BJ (cell line): Measurements from ENCODE around the gene CHRDL1. TPM values are rescaled to one million over a fixed set of nuclear protein-coding genes. Genes with fewer than 3 reads are reported as not detected.
"Not testable (repeated sequence)": the region's sequence is repeated elsewhere in the genome, so short reads cannot be mapped to it uniquely, and the experiment has no call there.

Source experiments
- CTCF ChIA-PET: fragments of 350-600 bp; formaldehyde crosslinking; extraction: SDS; loops from one replicate; lab custom pipeline; 2021; ENCODE audit warnings: antibody characterized with exemption, inconsistent platforms; lab: Yijun Ruan, JAX
- POLR2A ChIA-PET: fragments of 300-600 bp; sonication (Branson Sonifier 250); formaldehyde crosslinking; extraction: SDS; loops from one replicate; lab custom pipeline; 2021; ENCODE audit warnings: antibody characterized with exemption; lab: Charles Lee
- DNase-seq: peaks from one replicate; pipeline ENCODE4 v3.0.0-alpha.2; 2011; ENCODE audit warnings: low read depth
- H3K27me3 ChIP-seq: 2 replicates; pipeline ENCODE4 v1.6.0; 2011; ENCODE audit warnings: low read length; ENCODE audit not compliant: control insufficient read depth, insufficient read depth
- H3K36me3 ChIP-seq: 2 replicates; pipeline ENCODE4 v1.5.1; 2011; ENCODE audit warnings: low read length; ENCODE audit not compliant: control insufficient read depth, insufficient read depth
- H3K4me3 ChIP-seq: 2 replicates; pipeline ENCODE4 v1.5.1; 2011; ENCODE audit warnings: low read depth, mild to moderate bottlenecking, control low read depth, low read length
- CTCF ChIP-seq: IDR thresholded peaks from 2 replicates; pipeline ENCODE4 v1.5.1; 2011; ENCODE audit warnings: low read depth, mild to moderate bottlenecking, control low read depth, inconsistent platforms, low read length, moderate library complexity; ENCODE audit not compliant: insufficient read depth
- polyA plus RNA-seq: library from polyadenylated mRNA; depleted of rRNA; stranded (reverse); fragments of >200 nt; gene quantifications from 2 replicates; pipeline ENCODE4 v1.2.3, GENCODE V29; 2011

Gene CHRDL1
- polyA plus RNA-seq, 1 experiment = 4.3 TPM

GRCh38 chrX:110671068-110671803 lies 124.4 kb downstream of the CHRDL1 start:
- Histone ChIP-seq H3K27me3 (no peaks in the 10 kb centered on the region), H3K4me3 (no peak overlapping the region), H3K36me3 (no peaks in the 10 kb centered on the region)
- ChIA-PET POLR2A (no interaction called here), CTCF (no interaction called here)
- no peak for TF ChIP-seq CTCF
- no peak for DNase-seq

GRCh38 chrX:110669572-110669971 lies 126.0 kb downstream of the CHRDL1 start:
- Histone ChIP-seq H3K27me3 (no peaks in the 10 kb centered on the region), H3K36me3 (no peaks in the 10 kb centered on the region), H3K4me3 (no peak overlapping the region)
- ChIA-PET POLR2A (no interaction called here), CTCF (interaction anchor here (2.3 kb wide), 1 partner anchor 219 kb away, joined by 4 read pairs; no protein-coding TSS in a partner anchor)
- no peak for DNase-seq
- TF ChIP-seq CTCF = no peak

- POLR2A ChIA-PET = no interaction called here
- H3K36me3 ChIP-seq = no peaks in the 10 kb centered on the region
- CTCF ChIA-PET = interaction anchor here (0.6 to 2.3 kb wide), 3 partner anchors 179 to 218 kb away, joined by 3 to 4 read pairs (median 4); no protein-coding TSS in a partner anchor
- H3K27me3 ChIP-seq = no peaks in the 10 kb centered on the region
- DNase-seq = no peak
- no peak overlapping the region for H3K4me3 ChIP-seq
- TF ChIP-seq CTCF = no peak
Measured at GRCh38 chrX:110667706-110668105, 127.9 kb downstream of the CHRDL1 start.

GRCh38 chrX:110665223-110666002 lies 130.2 kb downstream of the CHRDL1 start:
- Histone ChIP-seq H3K36me3 (no peaks in the 10 kb centered on the region), H3K27me3 (no peaks in the 10 kb centered on the region), H3K4me3 (no peak overlapping the region)
- ChIA-PET POLR2A (no interaction called here), CTCF (interaction anchor here (0.7 to 1.5 kb wide), 4 partner anchors 11 to 203 kb away, joined by 3 to 4 read pairs (median 3); no protein-coding TSS in a partner anchor)
- peak; percentile 67 for TF ChIP-seq CTCF
- DNase-seq = no peak

- ChIA-PET CTCF (no interaction called here), POLR2A (no interaction called here)
- no peak for TF ChIP-seq CTCF
- DNase-seq = no peak
- H3K36me3 ChIP-seq = no peaks in the 10 kb centered on the region
- no peak overlapping the region for H3K4me3 ChIP-seq
- H3K27me3 ChIP-seq = no peaks in the 10 kb centered on the region
Measured at GRCh38 chrX:110657073-110657472, 138.5 kb downstream of the CHRDL1 start.

GRCh38 chrX:110654280-110654679 lies 141.3 kb downstream of the CHRDL1 start:
- POLR2A ChIA-PET, CTCF ChIA-PET, H3K27me3 ChIP-seq, H3K36me3 ChIP-seq, DNase-seq, H3K4me3 ChIP-seq: not testable (repeated sequence)
